Epithelial cell of proximal tubule (primary cell): ENCODE results near the gene TIAM2. TPM values are rescaled to one million over a fixed set of nuclear protein-coding genes. Genes with fewer than 3 reads are reported as not detected.

Experiments used
- DNase-seq: peaks from one replicate; pipeline ENCODE4 v3.0.0-alpha.2; 2011; ENCODE audit warnings: low read depth
- H3K4me3 ChIP-seq: 2 replicates; pipeline ENCODE4 v1.5.1; 2011; ENCODE audit warnings: low read depth, mild to moderate bottlenecking, low read length
- CTCF ChIP-seq: conservative IDR thresholded peaks from 2 replicates; pipeline ENCODE4 v1.5.1; 2012; ENCODE audit warnings: low read depth, mild to moderate bottlenecking, low read length
- total RNA-seq: library from RNA; depleted of rRNA; stranded (reverse); fragments of >200 nt; gene quantifications from 2 replicates; pipeline ENCODE4 v1.2.3, GENCODE V29; 2015

TIAM2 gene
- total RNA-seq, 1 donor from 2014 or later, result 9.9 TPM

- H3K4me3 ChIP-seq, result no peak overlapping the region
- no peak for TF ChIP-seq CTCF
- no peak for DNase-seq
Measured at GRCh38 chr6:155130161-155130853, 135.2 kb downstream of the TIAM2 start.

GRCh38 chr6:155132617-155133016 is 137.5 kb downstream of the TIAM2 start:
- no peak for DNase-seq
- H3K4me3 ChIP-seq, result no peak overlapping the region
- no peak for TF ChIP-seq CTCF

GRCh38 chr6:155141002-155141401 is 145.9 kb downstream of the TIAM2 start:
- no peak for TF ChIP-seq CTCF
- DNase-seq, result no peak
- no peak overlapping the region for H3K4me3 ChIP-seq

GRCh38 chr6:155141512-155141911 is 146.4 kb downstream of the TIAM2 start:
- TF ChIP-seq CTCF, result no peak
- no peak for DNase-seq
- no peak overlapping the region for H3K4me3 ChIP-seq

- H3K4me3 ChIP-seq, result no peak overlapping the region
- TF ChIP-seq CTCF, result no peak
- DNase-seq, result no peak
Measured at GRCh38 chr6:155142168-155143028, 147.3 kb downstream of the TIAM2 start.

- no peak overlapping the region for H3K4me3 ChIP-seq
- no peak for DNase-seq
- TF ChIP-seq CTCF, result no peak
Measured at GRCh38 chr6:155143029-155143577, 148.0 kb downstream of the TIAM2 start.
